GM12878 (cell line): Measurements from ENCODE around the gene ANGEL2. TPM values are rescaled to one million over a fixed set of nuclear protein-coding genes. Genes with fewer than 3 reads are reported as not detected.

Experiments
- BCLAF1 ChIP-seq: fragments of 450-650 bp; IDR thresholded peaks from 2 replicates; pipeline ENCODE4 v1.6.1; 2017; ENCODE audit warnings: antibody characterized with exemption, mild to moderate bottlenecking, moderate library complexity
- BHLHE40 ChIP-seq, 2 experiments: fragments of 450-650 bp in 1 of 2; IDR thresholded peaks; 2 replicates each; pipeline ENCODE4 v1.6.1; 2011 to 2017; ENCODE audit warnings: low read depth in 2 of 2, borderline replicate concordance in 1 of 2, improper control_type of control experiment in 1 of 2, low read length in 1 of 2, mild to moderate bottlenecking in 1 of 2
- CREB1 ChIP-seq: IDR thresholded peaks from 2 replicates; pipeline ENCODE4 v1.6.1; 2012; ENCODE audit warnings: low read depth, mild to moderate bottlenecking, inconsistent platforms
- CTCF ChIP-seq, 3 experiments: IDR thresholded peaks in 2 of 3; conservative IDR thresholded peaks in 1 of 3; 2 replicates each; pipeline ENCODE4 v1.5.1; 2011; ENCODE audit warnings: low read depth in 3 of 3, low read length in 3 of 3, mild to moderate bottlenecking in 3 of 3, control low read depth in 2 of 3, moderate library complexity in 2 of 3, inconsistent platforms in 1 of 3, mixed read lengths in 1 of 3; ENCODE audit not compliant: control insufficient read depth in 2 of 3, insufficient read depth in 1 of 3; ENCODE audit errors: extremely low read depth in 1 of 3
- CUX1 ChIP-seq: IDR thresholded peaks from 2 replicates; pipeline ENCODE4 v1.6.1; 2012; ENCODE audit warnings: improper control_type of control experiment, low read depth, low read length; ENCODE audit not compliant: insufficient replicate concordance
- E2F4 ChIP-seq: IDR thresholded peaks from 2 replicates; pipeline ENCODE4 v1.6.1; 2012; ENCODE audit warnings: low read depth, low read length, improper control_type of control experiment
- EED ChIP-seq: sonication (generic); IDR thresholded peaks from 2 replicates; pipeline ENCODE4 v1.6.1; 2016; ENCODE audit warnings: antibody characterized with exemption, low read depth
- ETV6 ChIP-seq, 2 experiments: fragments of 450-650 bp in 1 of 2; IDR thresholded peaks in 1 of 2; conservative IDR thresholded peaks in 1 of 2; 2 replicates each; pipeline ENCODE4 v1.6.1; 2014; ENCODE audit warnings: antibody characterized with exemption in 1 of 2, borderline replicate concordance in 1 of 2, low read depth in 1 of 2, mild to moderate bottlenecking in 1 of 2, moderate library complexity in 1 of 2
- FOXM1 ChIP-seq: IDR thresholded peaks from 2 replicates; pipeline ENCODE4 v1.6.1; 2012; ENCODE audit warnings: low read depth, mild to moderate bottlenecking, inconsistent platforms, low read length, moderate library complexity
- MXI1 ChIP-seq: fragments of 150-350 bp; IDR thresholded peaks from 2 replicates; pipeline ENCODE4 v1.6.1; 2011; ENCODE audit warnings: low read depth, mild to moderate bottlenecking, inconsistent platforms, low read length, improper control_type of control experiment
- PAX8 ChIP-seq: fragments of 450-650 bp; IDR thresholded peaks from 2 replicates; pipeline ENCODE4 v1.6.1; 2017; ENCODE audit warnings: mild to moderate bottlenecking, moderate library complexity
- PML ChIP-seq: IDR thresholded peaks from 2 replicates; pipeline ENCODE4 v1.6.1; 2012; ENCODE audit warnings: low read length, inconsistent platforms
- POU2F2 ChIP-seq: IDR thresholded peaks from 3 replicates; pipeline ENCODE4 v1.6.1; 2011; ENCODE audit warnings: low read depth, mild to moderate bottlenecking, low read length, borderline replicate concordance
- RAD21 ChIP-seq: IDR thresholded peaks from 2 replicates; pipeline ENCODE4 v1.6.1; 2011; ENCODE audit warnings: mild to moderate bottlenecking, low read depth, low read length, moderate library complexity; ENCODE audit not compliant: insufficient read depth
- RFX5 ChIP-seq: IDR thresholded peaks from 2 replicates; pipeline ENCODE4 v1.6.1; 2011; ENCODE audit warnings: low read depth, low read length, improper control_type of control experiment
- SMAD5 ChIP-seq: IDR thresholded peaks from 2 replicates; pipeline ENCODE4 v1.6.1; 2016; ENCODE audit warnings: antibody characterized with exemption, low read depth
- TCF12 ChIP-seq: IDR thresholded peaks from 2 replicates; pipeline ENCODE4 v1.6.1; 2011; ENCODE audit warnings: low read depth, mild to moderate bottlenecking, low read length
- ZNF274 ChIP-seq: IDR thresholded peaks from one replicate; pipeline ENCODE4 v1.8.0; 2011; ENCODE audit not compliant: insufficient read length, insufficient read depth
- polyA plus RNA-seq, 11 experiments: library from polyadenylated mRNA; depleted of rRNA in 4 of 11; unstranded in 6 of 11; stranded (reverse) in 5 of 11; fragments of >200 nt; fragmentation: Nextera tagmentation in 4 of 11; fragmentation: Illumina TruSeq in 1 of 11; extraction: Ambion mirVana in 4 of 11; extraction: Trizol in 1 of 11; gene quantifications; 1 replicate in 1 of 11; 2 replicates in 10 of 11; pipeline versions ENCODE4 v1.2.1 to v1.2.3, GENCODE V29; 2011 to 2016; ENCODE audit warnings: inconsistent platforms in 2 of 11, missing spikeins in 2 of 11, low read depth in 1 of 11
- total RNA-seq, 4 experiments: library from RNA; depleted of rRNA in 3 of 4; stranded (reverse); fragments of >200 nt in 3 of 4; fragmentation: Illumina TruSeq in 1 of 4; extraction: Trizol in 1 of 4; gene quantifications; 2 replicates each; pipeline versions ENCODE4 v1.2.1 to v1.2.3, GENCODE V29; 2013 to 2021

ANGEL2 gene
- total and polyA plus RNA-seq, 10 of the 15 experiments (the other 5 are each of a cell fraction or from before 2014, with no cell fraction given): 6.3 to 53.9 (median 30.7) TPM

- TF ChIP-seq CTCF (IDR thresholded peaks at IDR 0.05 in 2 of 3, conservative IDR thresholded peaks at IDR 0.05 in 1 of 3; ENCODE audit: control insufficient read depth in 2 of 3, extremely low read depth in 1 of 3, insufficient read depth in 1 of 3, low read depth in 3 of 3, low read length in 3 of 3) (no peak; a peak in 1 of 6 replicates), CUX1 (peak; percentile 95), FOXM1 (peak; percentile 80), MXI1 (no peak), RFX5 (no peak), RAD21 (no peak; the same call in 1 of the 2 replicates), ZNF274 (no peak), PAX8 (no peak), SMAD5 (peak; percentile 71), BHLHE40 (IDR thresholded peaks at IDR 0.05; ENCODE audit: borderline replicate concordance in 1 of 2, low read depth in 2 of 2, low read length in 1 of 2) (peak; percentile 52 to 56; a peak in 2 of 4 replicates), PML (peak; percentile 86), CREB1 (peak; percentile 93), ETV6 (conservative IDR thresholded peaks at IDR 0.05 in 1 of 2, IDR thresholded peaks at IDR 0.05 in 1 of 2; ENCODE audit: borderline replicate concordance in 1 of 2, low read depth in 1 of 2) (peak in 1 of 2 experiments; percentile 65; a peak in 2 of 4 replicates), E2F4 (no peak), BCLAF1 (no peak), TCF12 (peak; percentile 79), EED (peak; percentile 77), POU2F2 (no peak)
Measured at GRCh38 chr1:212979340-212980122, 36.1 kb downstream of the ANGEL2 start (continued).
